ELR (cell line): ENCODE measurements around the gene ARFRP1.

Source experiments
- DNase-seq: peaks from one replicate; pipeline ENCODE4 v3.0.0-alpha.2; 2015; ENCODE audit warnings: low read depth

ARFRP1 gene

GRCh38 chr20:63707558-63708300 lies at the start of gene ARFRP1, which contains the start of gene ZGPAT:
Gene ARFRP1 (minus strand): TSS chr20:63707976. CDS start chr20:63707091, 885 bp downstream.
Gene ZGPAT (plus strand): TSS chr20:63708039. CDS start chr20:63708581, 542 bp downstream.
- DNase-seq, result peak; percentile 88

GRCh38 chr20:63756648-63756991 lies 48.8 kb upstream of the ARFRP1 start:
- no peak for DNase-seq

GRCh38 chr20:63755933-63756647 lies 48.3 kb upstream of the ARFRP1 start:
- DNase-seq, result no peak

GRCh38 chr20:63754008-63754407 lies 46.2 kb upstream of the ARFRP1 start:
- DNase-seq, result no peak

- no peak for DNase-seq
Measured at GRCh38 chr20:63753381-63753780, 45.6 kb upstream of the ARFRP1 start.

GRCh38 chr20:63752411-63753101 lies 44.8 kb upstream of the ARFRP1 start:
- DNase-seq, result no peak

GRCh38 chr20:63751471-63752271 lies 43.9 kb upstream of the ARFRP1 start:
- DNase-seq, result no peak

- no peak for DNase-seq
Measured at GRCh38 chr20:63750807-63751470, 43.2 kb upstream of the ARFRP1 start.

- no peak for DNase-seq
Measured at GRCh38 chr20:63749597-63750508, 42.1 kb upstream of the ARFRP1 start.

- no peak for DNase-seq
Measured at GRCh38 chr20:63748934-63749270, 41.1 kb upstream of the ARFRP1 start.

GRCh38 chr20:63748070-63748933 lies 40.5 kb upstream of the ARFRP1 start:
- DNase-seq, result no peak

- DNase-seq, result no peak
Measured at GRCh38 chr20:63747622-63748069, 39.9 kb upstream of the ARFRP1 start.

GRCh38 chr20:63746751-63747315 lies 39.1 kb upstream of the ARFRP1 start:
- no peak for DNase-seq

- DNase-seq, result no peak
Measured at GRCh38 chr20:63745961-63746731, 38.4 kb upstream of the ARFRP1 start.

GRCh38 chr20:63745424-63745805 lies 37.6 kb upstream of the ARFRP1 start:
- no peak for DNase-seq

GRCh38 chr20:63744574-63745423 lies 37.0 kb upstream of the ARFRP1 start:
- DNase-seq, result no peak

- no peak for DNase-seq
Measured at GRCh38 chr20:63744158-63744557, 36.4 kb upstream of the ARFRP1 start.
